Hepatocyte (in vitro differentiated cells): Measurements from ENCODE around the gene NIPAL3. TPM values are rescaled to one million over a fixed set of nuclear protein-coding genes. Genes with fewer than 3 reads are reported as not detected.

Source experiments
- DNase-seq: peaks from one replicate; pipeline ENCODE4 v3.0.0-alpha.2; 2016; ENCODE audit warnings: low spot score
- H2AFZ ChIP-seq: fragments of 200-600 bp; sonication (generic); 2 replicates; pipeline ENCODE4 v1.6.0; 2016; ENCODE audit warnings: antibody characterized with exemption, mild to moderate bottlenecking
- H3K27ac ChIP-seq: fragments of 200-600 bp; sonication (generic); 2 replicates; pipeline ENCODE4 v1.5.1; 2016; ENCODE audit warnings: mild to moderate bottlenecking
- H3K27me3 ChIP-seq: fragments of 200-600 bp; sonication (generic); 2 replicates; pipeline ENCODE4 v1.6.1; 2016
- H3K36me3 ChIP-seq: fragments of 200-600 bp; sonication (generic); replicated peaks from 2 replicates; pipeline ENCODE4 v1.5.1; 2016; ENCODE audit warnings: low read depth; ENCODE audit not compliant: insufficient read depth
- H3K4me1 ChIP-seq: fragments of 200-600 bp; sonication (generic); 2 replicates; pipeline ENCODE4 v1.5.1; 2016; ENCODE audit warnings: mild to moderate bottlenecking, moderate library complexity; ENCODE audit not compliant: insufficient read depth
- H3K4me2 ChIP-seq: fragments of 200-600 bp; sonication (generic); 2 replicates; pipeline ENCODE4 v1.6.0; 2016
- H3K4me3 ChIP-seq: fragments of 200-600 bp; sonication (generic); 2 replicates; pipeline ENCODE4 v1.5.1; 2016; ENCODE audit warnings: mild to moderate bottlenecking
- H3K79me2 ChIP-seq: fragments of 200-600 bp; sonication (generic); 2 replicates; pipeline ENCODE4 v1.6.0; 2017; ENCODE audit warnings: mild to moderate bottlenecking
- H3K9me2 ChIP-seq: fragments of 200-600 bp; sonication (generic); replicated peaks from 2 replicates; pipeline ENCODE4 v1.6.0; 2017; ENCODE audit warnings: mild to moderate bottlenecking; ENCODE audit not compliant: insufficient read depth
- H3K9me3 ChIP-seq: fragments of 200-600 bp; sonication (generic); 2 replicates; pipeline ENCODE4 v1.5.1; 2016; ENCODE audit warnings: low read depth, mild to moderate bottlenecking
- H4K20me1 ChIP-seq: fragments of 200-600 bp; sonication (generic); 2 replicates; pipeline ENCODE4 v1.6.0; 2016; ENCODE audit warnings: mild to moderate bottlenecking; ENCODE audit not compliant: insufficient read depth, poor library complexity, severe bottlenecking
- EZH2 ChIP-seq: fragments of 200-600 bp; sonication (generic); IDR thresholded peaks from 2 replicates; pipeline ENCODE4 v1.6.1; 2016; ENCODE audit warnings: antibody characterized with exemption, mild to moderate bottlenecking, borderline replicate concordance
- EZH2phosphoT487 ChIP-seq: fragments of 200-600 bp; sonication (generic); IDR thresholded peaks from one replicate; pipeline ENCODE4 v1.6.1; 2018; ENCODE audit warnings: antibody characterized with exemption, mild to moderate bottlenecking, low read depth, moderate library complexity; ENCODE audit not compliant: unreplicated experiment, severe bottlenecking
- WGBS: methylation state at CpG from one replicate; pipeline ENCODE4 v1.1.6; 2016; ENCODE audit warnings: low lambda C conversion rate; ENCODE audit errors: missing lambda C conversion rate; 5-methylcytosine and 5-hydroxymethylcytosine counted together
- polyA plus RNA-seq: library from polyadenylated mRNA; unstranded; fragments of >200 nt; fragmentation: Nextera tagmentation; extraction: Ambion mirVana; gene quantifications from 2 replicates; pipeline ENCODE4 v1.2.1, GENCODE V29; 2016
- total RNA-seq: library from RNA; depleted of rRNA; stranded (reverse); fragments of >200 nt; gene quantifications from 2 replicates; pipeline ENCODE4 v1.2.3, GENCODE V29; 2014
- TF ChIP-seq, protein P1 (sequence below): fragments of 200-600 bp; sonication (generic); IDR thresholded peaks from 2 replicates; pipeline ENCODE4 v1.5.1; 2016; ENCODE audit warnings: antibody characterized with exemption, mild to moderate bottlenecking; ENCODE audit not compliant: poor library complexity

Gene NIPAL3
- total and polyA plus RNA-seq, 2 experiments from 2014 or later, result 26.6 to 27.3 TPM

DNA sequence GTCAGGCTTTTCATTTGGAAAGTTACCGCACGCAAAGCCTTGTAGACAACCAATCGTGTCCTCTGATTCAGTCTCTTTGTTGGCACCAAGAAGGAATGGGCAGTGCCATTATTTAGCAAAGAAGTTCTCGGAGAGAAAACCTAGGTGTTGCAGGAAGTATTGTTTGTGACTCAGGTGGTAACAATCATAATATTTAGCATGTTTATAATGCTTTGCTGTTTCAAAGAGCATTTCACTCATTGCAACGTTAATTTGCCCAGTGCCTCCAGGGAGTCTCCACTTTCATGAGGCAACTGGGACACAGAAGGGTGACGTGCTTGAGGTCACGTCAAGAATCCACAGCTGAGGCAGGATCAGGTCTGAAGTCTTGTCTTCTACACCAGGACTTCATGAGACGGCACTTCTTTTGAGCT is 33.4 kb upstream of the NIPAL3 start:
- Histone ChIP-seq H3K36me3 (no peaks in the 10 kb centered on the region), H3K4me2 (no peak overlapping the region), H3K9me2 (no peaks in the 10 kb centered on the region), H3K4me1 (peaks cover 4% of the 10 kb centered on the region), H3K4me3 (no peak overlapping the region), H3K79me2 (no peaks in the 10 kb centered on the region), H2AFZ (no peak overlapping the region), H3K27ac (no peak overlapping the region), H3K27me3 (no peaks in the 10 kb centered on the region), H3K9me3 (no peaks in the 10 kb centered on the region), H4K20me1 (no peaks in the 10 kb centered on the region)
- WGBS, result 89% methylated on average over 8 of the region's 8 CpGs
- no peak for DNase-seq
- TF ChIP-seq EZH2 (no peak), EZH2phosphoT487 (no peak)
- TF ChIP-seq, protein P1, sequence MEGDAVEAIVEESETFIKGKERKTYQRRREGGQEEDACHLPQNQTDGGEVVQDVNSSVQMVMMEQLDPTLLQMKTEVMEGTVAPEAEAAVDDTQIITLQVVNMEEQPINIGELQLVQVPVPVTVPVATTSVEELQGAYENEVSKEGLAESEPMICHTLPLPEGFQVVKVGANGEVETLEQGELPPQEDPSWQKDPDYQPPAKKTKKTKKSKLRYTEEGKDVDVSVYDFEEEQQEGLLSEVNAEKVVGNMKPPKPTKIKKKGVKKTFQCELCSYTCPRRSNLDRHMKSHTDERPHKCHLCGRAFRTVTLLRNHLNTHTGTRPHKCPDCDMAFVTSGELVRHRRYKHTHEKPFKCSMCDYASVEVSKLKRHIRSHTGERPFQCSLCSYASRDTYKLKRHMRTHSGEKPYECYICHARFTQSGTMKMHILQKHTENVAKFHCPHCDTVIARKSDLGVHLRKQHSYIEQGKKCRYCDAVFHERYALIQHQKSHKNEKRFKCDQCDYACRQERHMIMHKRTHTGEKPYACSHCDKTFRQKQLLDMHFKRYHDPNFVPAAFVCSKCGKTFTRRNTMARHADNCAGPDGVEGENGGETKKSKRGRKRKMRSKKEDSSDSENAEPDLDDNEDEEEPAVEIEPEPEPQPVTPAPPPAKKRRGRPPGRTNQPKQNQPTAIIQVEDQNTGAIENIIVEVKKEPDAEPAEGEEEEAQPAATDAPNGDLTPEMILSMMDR, result no peak

DNA sequence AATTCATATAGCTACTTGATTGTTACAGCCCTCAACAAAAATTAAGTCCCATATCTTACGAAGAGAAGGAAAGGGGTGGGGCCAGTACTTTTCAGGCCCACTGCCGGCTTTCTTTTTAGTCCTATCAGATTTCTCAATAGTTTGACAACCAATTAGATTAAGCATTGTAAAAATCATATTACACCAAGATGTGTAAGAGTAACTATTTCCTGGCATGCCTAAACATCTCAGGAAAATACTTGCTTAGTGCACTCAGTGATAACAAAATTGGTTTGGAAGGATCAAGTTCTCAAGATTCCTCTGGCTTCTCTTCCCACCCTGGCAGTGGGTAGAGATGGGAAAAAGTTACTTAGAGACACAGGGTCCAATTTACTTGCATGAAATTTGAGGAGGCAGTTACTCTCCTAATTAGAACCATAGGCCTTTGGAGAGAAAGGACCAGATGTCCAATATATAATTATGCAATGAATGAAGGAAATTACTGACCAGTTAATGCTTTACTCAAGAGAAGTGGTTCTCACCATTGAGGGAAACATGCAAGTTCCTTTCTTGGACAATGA is 32.1 kb upstream of the NIPAL3 start:
- H3K27me3 ChIP-seq, result no peaks in the 10 kb centered on the region
- H3K36me3 ChIP-seq, result no peaks in the 10 kb centered on the region
- H3K4me1 ChIP-seq, result peaks cover 4% of the 10 kb centered on the region
- no peaks in the 10 kb centered on the region for H3K9me2 ChIP-seq
- WGBS, result 78% methylated on average over 2 of the region's 2 CpGs
- H2AFZ ChIP-seq, result no peak overlapping the region
- H3K79me2 ChIP-seq, result no peaks in the 10 kb centered on the region
- no peak overlapping the region for H3K27ac ChIP-seq
- H4K20me1 ChIP-seq, result no peaks in the 10 kb centered on the region
- H3K9me3 ChIP-seq, result no peaks in the 10 kb centered on the region
- H3K4me2 ChIP-seq, result no peak overlapping the region
- H3K4me3 ChIP-seq, result no peak overlapping the region
- TF ChIP-seq, protein P1, result no peak
- TF ChIP-seq EZH2 (no peak), EZH2phosphoT487 (no peak)
- no peak for DNase-seq

DNA sequence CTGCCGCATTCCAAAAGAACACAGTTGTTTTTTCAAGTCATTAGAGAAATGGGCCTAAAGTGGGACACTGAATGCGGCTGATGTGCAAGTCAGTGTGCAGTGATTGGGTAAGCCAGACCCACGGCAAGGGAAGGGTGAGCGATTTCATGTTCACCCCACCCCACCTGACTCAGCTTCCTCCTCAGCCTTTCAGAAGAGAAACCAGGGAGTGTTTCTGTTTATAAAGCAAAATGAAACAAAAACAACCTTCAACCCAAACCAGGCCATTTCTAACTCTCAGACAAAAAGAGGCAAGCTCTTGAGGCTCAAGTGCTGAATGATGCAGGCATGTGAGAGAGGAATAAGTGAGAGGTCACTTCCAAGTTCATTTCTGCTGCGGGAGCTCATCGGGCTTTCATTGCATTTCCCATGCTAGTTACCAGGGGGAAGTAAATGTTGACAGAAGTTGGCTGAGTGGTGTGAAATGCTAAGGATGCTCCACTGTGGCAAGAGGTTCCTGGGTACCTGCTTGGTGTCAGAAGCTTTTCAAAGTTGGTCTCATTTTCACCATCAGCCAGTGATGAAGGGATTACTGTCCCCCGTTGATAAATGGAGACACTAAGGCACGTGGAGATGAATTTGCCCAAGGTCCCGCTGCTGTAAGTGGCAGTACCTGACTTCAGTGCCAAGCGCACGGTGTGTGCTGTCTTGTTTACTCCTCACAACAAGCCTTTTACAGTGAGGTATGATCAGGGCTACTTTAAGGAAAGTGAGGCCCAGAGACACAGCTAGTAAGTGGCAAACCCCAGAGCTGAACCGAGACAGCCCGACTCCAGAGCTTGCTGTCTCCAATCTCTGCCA is 31.1 kb upstream of the NIPAL3 start:
- Histone ChIP-seq H2AFZ (no peak overlapping the region), H3K9me3 (no peaks in the 10 kb centered on the region), H3K4me1 (peaks cover 4% of the 10 kb centered on the region), H3K27me3 (no peaks in the 10 kb centered on the region), H4K20me1 (no peaks in the 10 kb centered on the region), H3K4me2 (no peak overlapping the region), H3K36me3 (no peaks in the 10 kb centered on the region), H3K4me3 (no peak overlapping the region), H3K79me2 (no peaks in the 10 kb centered on the region), H3K9me2 (no peaks in the 10 kb centered on the region), H3K27ac (no peak overlapping the region)
- WGBS, result 89% methylated on average over 13 of the region's 13 CpGs
- DNase-seq, result no peak
- TF ChIP-seq EZH2 (no peak), EZH2phosphoT487 (no peak)

DNA sequence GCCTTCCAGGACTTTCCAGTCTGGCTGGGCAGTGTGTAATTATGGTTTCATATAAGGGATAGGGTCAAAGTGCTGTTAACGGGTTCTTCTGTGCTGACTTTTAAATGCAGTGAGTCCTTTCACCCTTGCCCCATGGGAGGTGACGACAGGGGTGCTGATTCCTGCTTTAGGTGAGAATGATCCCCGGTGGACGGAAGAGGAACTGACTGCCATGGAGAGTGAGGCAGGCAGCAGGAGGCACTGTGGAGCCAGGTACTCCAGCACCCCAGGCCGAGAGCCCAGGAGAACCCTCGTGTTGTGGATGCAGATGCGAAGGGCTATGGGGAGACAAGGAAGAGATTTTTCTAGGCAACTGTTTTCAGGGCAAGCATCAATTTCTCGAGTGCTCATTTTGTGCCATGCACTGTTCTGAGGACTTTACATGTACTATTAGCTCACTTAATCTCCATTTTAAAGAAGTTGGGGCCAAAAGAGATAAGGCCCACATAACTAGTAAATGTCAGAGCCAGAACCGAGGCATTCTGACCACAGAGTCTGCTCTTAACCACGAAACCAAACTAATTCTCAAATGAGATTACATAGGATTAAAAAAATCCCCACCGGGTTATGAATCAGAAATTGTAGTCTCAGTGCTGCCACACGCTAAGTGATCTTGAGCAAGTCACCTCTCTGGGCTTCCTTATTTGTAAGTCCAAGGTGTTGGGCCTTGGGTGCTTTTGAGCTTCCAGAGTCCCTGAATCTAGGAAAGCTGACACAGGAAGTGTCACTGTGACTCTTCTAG is 30.3 kb upstream of the NIPAL3 start:
- Histone ChIP-seq H3K27me3 (no peaks in the 10 kb centered on the region), H4K20me1 (no peaks in the 10 kb centered on the region), H3K79me2 (no peaks in the 10 kb centered on the region), H3K27ac (no peak overlapping the region), H3K9me3 (no peaks in the 10 kb centered on the region), H3K36me3 (no peaks in the 10 kb centered on the region), H2AFZ (no peak overlapping the region), H3K4me1 (peaks cover 3% of the 10 kb centered on the region), H3K4me2 (no peak overlapping the region), H3K9me2 (no peaks in the 10 kb centered on the region), H3K4me3 (no peak overlapping the region)
- 85% methylated on average over 12 of the region's 12 CpGs for WGBS
- TF ChIP-seq, protein P1, result peak; percentile 30
- no peak for TF ChIP-seq EZH2phosphoT487
- DNase-seq, result no peak
